OCI-LY7 (cell line): ENCODE data around the gene SAXO1. TPM values are rescaled to one million over a fixed set of nuclear protein-coding genes. Genes with fewer than 3 reads are reported as not detected.
A peak's percentile ranks its signal among the peaks of the same experiment; 100 is the strongest.

ENCODE experiments used
- BruUV-seq: library from RNA; stranded (reverse); fragments of 400-500 nt; replicated peaks from 2 replicates; lab custom pipeline; 2021; lab: Mats Ljungman, UMichigan
- CTCF ChIA-PET: fragments of 300-600 bp; sonication (Branson Sonifier 250); formaldehyde crosslinking; loops from one replicate; lab custom pipeline; 2022; ENCODE audit warnings: antibody characterized with exemption; ENCODE audit not compliant: unreplicated experiment; lab: Charles Lee
- POLR2A ChIA-PET: fragments of 300-600 bp; sonication (Branson Sonifier 250); formaldehyde crosslinking; loops from one replicate; lab custom pipeline; 2022; ENCODE audit warnings: antibody characterized with exemption; lab: Charles Lee
- DNase-seq: peaks from one replicate; pipeline ENCODE4 v3.0.0-alpha.2; 2015; ENCODE audit warnings: low spot score
- H2AFZ ChIP-seq: fragments of 200-600 bp; sonication (generic), shearing (Covaris generic); 2 replicates; pipeline ENCODE4 v1.6.1; 2014; ENCODE audit warnings: mild to moderate bottlenecking, antibody characterized with exemption, low read length, moderate library complexity
- H3K27ac ChIP-seq: fragments of 200-600 bp; sonication (generic); 2 replicates; pipeline ENCODE4 v1.5.1; 2014; ENCODE audit warnings: mixed run types, low read depth, mild to moderate bottlenecking, moderate library complexity, low read length, inconsistent platforms; ENCODE audit not compliant: poor library complexity, severe bottlenecking
- H3K36me3 ChIP-seq: fragments of 200-600 bp; sonication (generic); 2 replicates; pipeline ENCODE4 v1.6.1; 2014; ENCODE audit warnings: mild to moderate bottlenecking, antibody characterized with exemption, low read length, moderate library complexity, mixed read lengths; ENCODE audit not compliant: insufficient read depth
- H3K4me1 ChIP-seq: fragments of 200-600 bp; sonication (generic); 2 replicates; pipeline ENCODE4 v1.5.1; 2014; ENCODE audit warnings: mild to moderate bottlenecking, low read length; ENCODE audit not compliant: insufficient read depth, poor library complexity, severe bottlenecking
- H3K4me2 ChIP-seq: fragments of 200-600 bp; sonication (generic); 2 replicates; pipeline ENCODE4 v1.6.1; 2014; ENCODE audit warnings: mild to moderate bottlenecking, low read length
- H3K4me3 ChIP-seq: fragments of 200-600 bp; sonication (generic); 2 replicates; pipeline ENCODE4 v1.5.1; 2014; ENCODE audit warnings: mild to moderate bottlenecking, low read depth, low read length; ENCODE audit not compliant: poor library complexity, severe bottlenecking
- H3K79me2 ChIP-seq: fragments of 200-600 bp; sonication (generic); 2 replicates; pipeline ENCODE4 v1.6.1; 2016; ENCODE audit warnings: low read depth, mild to moderate bottlenecking, low read length, moderate library complexity, mixed read lengths; ENCODE audit not compliant: insufficient read depth
- H3K9me2 ChIP-seq: fragments of 200-600 bp; sonication (generic); 2 replicates; pipeline ENCODE4 v1.6.1; 2016; ENCODE audit warnings: mild to moderate bottlenecking, low read length, mixed read lengths; ENCODE audit not compliant: insufficient read depth
- H3K9me3 ChIP-seq: fragments of 200-600 bp; sonication (generic); 2 replicates; pipeline ENCODE4 v1.6.1; 2014; ENCODE audit warnings: mild to moderate bottlenecking, mixed run types, low read length, mixed read lengths
- H4K20me1 ChIP-seq: fragments of 200-600 bp; sonication (generic); 2 replicates; pipeline ENCODE4 v1.6.1; 2014; ENCODE audit warnings: mild to moderate bottlenecking, antibody characterized with exemption, low read length, moderate library complexity, mixed read lengths; ENCODE audit not compliant: insufficient read depth
- CTCF ChIP-seq: fragments of 200-600 bp; sonication (generic); conservative IDR thresholded peaks from 2 replicates; pipeline ENCODE4 v1.5.1; 2014; ENCODE audit warnings: mild to moderate bottlenecking, antibody characterized with exemption, low read length, moderate library complexity, mixed read lengths
- EZH2phosphoT487 ChIP-seq: fragments of 200-600 bp; sonication (generic); IDR thresholded peaks from 2 replicates; pipeline ENCODE4 v1.6.1; 2018; ENCODE audit warnings: low read depth, borderline replicate concordance, mild to moderate bottlenecking, mixed run types, antibody characterized with exemption, low read length, moderate library complexity, mixed read lengths
- intact Hi-C: fragments of 100-400 bp; cut with micrococcal nuclease; formaldehyde crosslinking; loops from one replicate; pipeline ENCODE4 v1.10.0; 2022; ENCODE audit not compliant: unreplicated experiment
- total RNA-seq, 2 experiments: library from RNA; depleted of rRNA in 1 of 2; stranded (reverse); fragments of >200 nt in 1 of 2; shearing (Covaris generic) in 1 of 2; gene quantifications; 2 replicates each; pipeline ENCODE4 v1.2.3, GENCODE V29; 2014 to 2022

SAXO1 gene
- total RNA-seq, 2 experiments from 2014 or later: 0.63 TPM; not detected in 1

GRCh38 chr9:19057033-19057432 lies 24.0 kb upstream of the SAXO1 start:
- intact Hi-C loops: no loop called here
- Histone ChIP-seq H3K36me3 (peaks cover 66% of the 10 kb centered on the region), H3K4me2 (no peak overlapping the region), H3K27ac (no peak overlapping the region), H3K4me3 (no peak overlapping the region), H3K79me2 (no peaks in the 10 kb centered on the region), H3K4me1 (no peaks in the 10 kb centered on the region), H3K9me3 (no peaks in the 10 kb centered on the region), H4K20me1 (no peaks in the 10 kb centered on the region), H2AFZ (no peak overlapping the region), H3K9me2 (no peaks in the 10 kb centered on the region)
- no peak for DNase-seq
- TF ChIP-seq EZH2phosphoT487: no peak
- TF ChIP-seq CTCF: no peak
- ChIA-PET CTCF (interaction anchor here (1.2 kb wide), 1 partner anchor 117 kb away, joined by 3 read pairs; no protein-coding TSS in a partner anchor), POLR2A (interaction anchor here (1.1 kb wide), 1 partner anchor 10 kb away, joined by 3 read pairs; no protein-coding TSS in a partner anchor)
- no TSS peak for BruUV-seq

- ChIA-PET CTCF (interaction anchor here (1.5 kb wide), 1 partner anchor 78 kb away, joined by 5 read pairs; no protein-coding TSS in a partner anchor), POLR2A (interaction anchor here (0.5 to 3.6 kb wide), 7 partner anchors 11 to 323 kb away, joined by 3 to 11 read pairs (median 3); no protein-coding TSS in a partner anchor)
- peak; percentile 12 for DNase-seq
- TF ChIP-seq CTCF (no peak), EZH2phosphoT487 (no peak)
- Histone ChIP-seq H3K79me2 (peaks cover 24% of the 10 kb centered on the region), H3K27ac (no peak overlapping the region), H3K9me2 (no peaks in the 10 kb centered on the region), H3K4me1 (peaks cover 28% of the 10 kb centered on the region), H4K20me1 (0 out of 2 replicates have a peak, but pooled peaks cover 10% of the 10 kb centered on the region), H2AFZ (no peak overlapping the region), H3K4me2 (peak overlapping the region; percentile 85), H3K36me3 (peaks cover 12% of the 10 kb centered on the region), H3K9me3 (no peaks in the 10 kb centered on the region), H3K4me3 (peak overlapping the region; percentile 78)
- intact Hi-C loops: no loop called here
- TSS peak; percentile 76 for BruUV-seq
Measured at GRCh38 chr9:19050637-19051591, 17.9 kb upstream of the SAXO1 start.
